ENCODE results near the gene ELAVL2.
"Not testable (repeated sequence)": the region's sequence is repeated elsewhere in the genome, so short reads cannot be mapped to it uniquely, and the experiment has no call there.

The ELAVL2 gene

DNA sequence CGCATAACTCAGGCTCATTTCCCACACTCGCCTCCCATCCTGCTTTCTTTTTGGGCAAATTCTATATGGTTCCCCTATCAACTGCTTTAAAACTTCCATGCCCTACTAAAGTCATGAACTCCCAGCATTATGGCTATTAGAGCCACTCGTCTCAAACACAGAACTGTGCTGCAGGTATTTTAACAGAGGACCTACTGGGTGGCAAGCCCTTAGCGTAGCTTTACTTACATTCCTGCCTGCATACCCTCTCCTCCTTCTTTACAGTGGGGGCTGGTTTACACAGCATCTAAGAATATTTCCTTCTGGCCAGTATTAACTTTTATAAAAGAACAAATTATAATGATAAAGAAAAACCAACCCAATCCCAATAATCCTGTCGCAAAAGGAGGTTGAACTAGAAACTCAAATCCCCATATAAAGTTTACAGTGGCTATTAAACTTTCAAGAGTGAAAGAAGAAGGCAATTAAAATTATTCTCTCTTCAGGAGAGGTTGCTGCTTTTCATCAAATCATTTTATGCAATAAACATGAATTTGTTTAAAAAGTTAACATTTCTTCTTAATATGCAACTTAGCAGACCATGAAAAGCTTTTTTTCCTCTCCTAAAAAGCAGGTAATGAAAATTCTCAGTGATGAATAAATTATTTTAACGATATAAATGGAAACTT lies 100.6 kb downstream of the ELAVL2 start:
- DNase-seq (ENCODE audit: low read depth in 4 of 4, low spot score in 1 of 4), result no peak

DNA sequence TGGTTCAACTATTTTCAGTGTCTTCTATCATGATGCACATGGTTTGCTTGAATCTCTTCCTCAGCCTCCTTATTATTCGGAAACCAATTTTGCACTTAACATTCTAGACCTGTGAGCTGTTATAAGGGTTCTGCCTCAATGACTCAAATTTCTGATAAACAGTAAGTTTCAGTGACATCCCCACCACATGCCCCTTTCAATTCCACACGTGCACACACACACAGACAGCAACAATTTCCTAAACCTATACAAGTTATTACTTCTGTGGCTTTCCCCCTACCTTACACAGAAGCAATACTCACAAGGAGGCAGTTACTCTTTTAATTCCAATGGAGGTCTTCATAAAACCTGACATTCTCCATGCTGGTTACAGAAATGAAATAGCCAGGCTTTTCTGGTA lies 102.4 kb downstream of the ELAVL2 start:
- no peak for DNase-seq (ENCODE audit: low read depth in 4 of 4, low spot score in 1 of 4)

DNA sequence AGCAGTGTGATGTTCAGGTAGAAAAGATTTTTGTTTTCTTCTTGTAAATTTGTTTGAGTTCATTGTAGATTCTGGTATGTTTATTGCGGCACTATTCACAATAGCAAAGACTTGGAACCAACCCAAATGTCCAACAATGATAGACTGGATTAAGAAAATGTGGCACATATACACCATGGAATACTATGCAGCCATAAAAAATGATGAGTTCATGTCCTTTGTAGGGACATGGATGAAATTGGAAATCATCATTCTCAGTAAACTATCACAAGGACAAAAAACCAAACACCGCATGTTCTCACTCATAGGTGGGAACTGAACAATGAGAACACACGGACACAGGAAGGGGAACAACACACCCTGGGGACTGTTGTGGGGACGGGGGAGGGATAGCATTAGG lies 103.0 kb downstream of the ELAVL2 start:
- not testable (repeated sequence) for DNase-seq (ENCODE audit: low read depth in 4 of 4, low spot score in 1 of 4)

DNA sequence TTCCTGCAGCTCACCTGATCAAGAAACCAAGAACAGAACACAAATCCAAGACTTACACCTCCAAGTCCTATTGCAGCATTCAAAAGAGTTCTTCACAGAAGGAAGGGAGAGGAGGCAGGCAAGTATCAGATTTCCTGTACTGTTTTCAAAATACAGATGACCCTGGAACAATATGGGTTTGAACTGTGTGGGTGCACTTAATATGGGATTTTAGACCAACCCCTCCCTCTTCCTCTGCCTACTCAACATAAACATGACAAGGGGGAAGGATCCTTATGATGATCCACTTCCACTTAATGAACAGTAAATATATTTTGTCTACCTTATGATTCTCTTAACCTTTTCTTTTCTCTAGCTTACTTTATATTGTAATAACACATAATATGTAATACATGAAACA lies 104.6 kb downstream of the ELAVL2 start:
- no peak for DNase-seq (ENCODE audit: low read depth in 4 of 4, low spot score in 1 of 4)

DNA sequence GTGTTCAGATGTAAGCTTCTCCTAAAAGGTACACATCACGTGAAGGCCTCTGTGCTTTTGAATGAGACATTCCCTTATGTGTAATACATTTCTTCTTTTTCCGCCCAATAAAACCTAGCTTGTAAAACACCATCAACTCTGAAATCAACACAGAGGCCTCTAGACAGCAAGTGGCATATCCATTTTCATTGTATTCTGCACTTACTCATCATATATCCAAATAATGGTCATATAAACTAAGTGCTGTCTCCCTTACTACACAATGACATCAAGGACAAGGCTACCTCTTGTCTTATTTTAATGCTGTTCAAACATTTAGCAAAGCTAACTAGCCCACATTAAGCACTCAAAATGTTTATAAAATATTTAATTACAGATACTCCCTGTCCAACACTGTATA lies 108.5 kb downstream of the ELAVL2 start:
- no peak for DNase-seq (ENCODE audit: low read depth in 4 of 4, low spot score in 1 of 4)

DNA sequence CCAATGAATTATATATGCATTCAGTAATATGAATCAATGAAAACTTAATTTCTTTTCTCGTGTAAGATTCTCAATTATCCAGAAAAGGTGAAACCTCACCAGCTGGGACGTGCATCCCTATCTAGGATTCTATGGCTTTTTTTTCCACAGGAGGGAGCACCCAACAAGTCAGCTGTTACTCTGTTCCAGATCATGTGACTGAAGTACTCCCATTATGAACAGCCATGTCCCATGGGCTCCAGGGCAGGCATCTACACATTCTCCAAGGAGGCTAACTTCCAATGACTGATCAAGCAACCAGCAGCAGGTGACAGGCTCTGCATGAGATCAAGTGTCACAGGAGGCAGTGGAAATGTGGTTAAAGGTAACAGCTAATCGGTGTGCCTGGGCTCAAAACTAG lies 118.8 kb downstream of the ELAVL2 start:
- no peak for DNase-seq (ENCODE audit: low read depth in 4 of 4, low spot score in 1 of 4)

DNA sequence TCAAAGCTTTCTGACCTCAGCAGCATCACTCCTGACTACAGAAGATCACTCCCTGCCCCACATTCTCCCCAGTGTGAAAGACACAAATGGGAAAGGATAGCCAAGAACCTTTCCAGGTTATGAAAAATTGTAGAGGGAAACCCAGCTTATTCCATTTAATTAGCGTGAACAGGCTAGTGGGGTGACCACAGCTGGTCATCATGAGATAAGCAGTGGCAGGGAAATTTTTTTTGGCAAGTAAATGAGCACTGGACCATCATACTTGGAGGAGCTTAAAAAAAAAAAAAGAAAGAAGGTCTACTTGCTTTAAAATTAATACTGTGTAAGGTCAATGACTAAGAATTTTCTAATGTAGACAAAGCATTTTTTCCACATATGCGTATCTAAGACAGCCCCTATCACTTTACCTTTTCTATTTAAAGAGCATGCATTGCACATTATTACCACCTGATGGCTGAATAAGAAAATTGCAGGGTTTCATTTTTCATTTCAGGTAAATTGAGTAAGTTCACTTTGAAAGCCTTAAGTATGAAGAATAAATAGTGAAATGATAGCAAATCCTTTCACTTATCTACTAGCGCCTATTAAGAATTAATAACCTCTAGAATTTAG lies 123.6 kb downstream of the ELAVL2 start:
- no peak for DNase-seq (ENCODE audit: low read depth in 4 of 4, low spot score in 1 of 4)

DNA sequence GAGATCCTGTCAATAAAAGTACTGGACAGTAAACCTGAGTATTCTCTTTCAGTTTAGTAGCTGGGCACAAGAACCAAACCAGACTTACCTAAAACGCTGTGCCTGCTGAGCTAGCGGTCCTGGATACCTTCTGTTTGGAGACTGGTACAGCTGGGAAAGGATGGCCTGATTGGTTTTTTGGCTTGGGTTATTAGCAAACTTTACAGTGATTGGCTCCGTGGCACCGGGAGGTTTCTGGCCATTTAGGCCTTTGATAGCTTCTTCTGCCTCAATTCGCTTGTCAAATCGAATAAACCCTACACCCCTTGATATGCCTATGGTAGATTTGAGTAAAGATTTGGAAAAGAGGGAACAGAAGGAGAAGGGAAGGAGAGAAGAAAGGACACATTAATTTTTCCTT lies 124.7 kb downstream of the ELAVL2 start:
- no peak for DNase-seq (ENCODE audit: low read depth in 4 of 4, low spot score in 1 of 4)

DNA sequence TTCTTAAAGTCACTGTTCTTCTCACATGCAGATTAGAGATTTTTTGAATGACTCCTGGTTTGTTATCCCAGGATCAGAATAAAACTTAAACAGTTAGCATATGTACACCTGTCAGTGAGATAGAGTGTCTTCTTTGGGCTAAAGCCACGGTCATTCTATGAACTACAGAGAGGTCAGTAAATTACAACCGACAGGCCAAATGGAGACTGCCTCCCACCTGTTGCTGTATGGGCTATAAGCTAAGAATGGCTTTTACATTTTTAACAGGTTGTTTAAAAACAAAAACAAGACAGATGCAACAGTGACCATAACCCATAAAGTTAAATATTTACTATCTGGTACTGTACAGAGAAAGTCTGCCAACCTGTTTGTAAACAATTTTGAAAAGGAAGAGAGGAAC lies 125.7 kb downstream of the ELAVL2 start:
- no peak for DNase-seq (ENCODE audit: low read depth in 4 of 4, low spot score in 1 of 4)

DNA sequence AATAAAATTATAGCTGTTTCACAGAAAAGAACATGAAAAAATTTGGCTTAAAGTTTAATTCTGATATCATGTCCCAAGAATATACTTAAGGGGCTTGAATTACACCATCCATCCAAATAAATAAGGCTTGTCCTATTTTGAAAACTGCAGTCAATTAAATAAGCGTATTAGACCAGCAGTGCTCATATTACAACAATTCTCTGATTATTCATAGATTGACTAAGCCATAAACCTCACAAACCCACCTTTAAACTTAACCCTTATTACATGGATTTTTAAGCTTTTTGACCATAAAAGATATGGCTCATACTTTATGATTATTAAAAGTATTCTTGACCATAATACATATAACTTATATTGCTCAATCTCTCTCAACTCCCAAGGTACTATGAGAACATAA lies 127.9 kb downstream of the ELAVL2 start:
- no peak for DNase-seq (ENCODE audit: low read depth in 4 of 4, low spot score in 1 of 4)

DNA sequence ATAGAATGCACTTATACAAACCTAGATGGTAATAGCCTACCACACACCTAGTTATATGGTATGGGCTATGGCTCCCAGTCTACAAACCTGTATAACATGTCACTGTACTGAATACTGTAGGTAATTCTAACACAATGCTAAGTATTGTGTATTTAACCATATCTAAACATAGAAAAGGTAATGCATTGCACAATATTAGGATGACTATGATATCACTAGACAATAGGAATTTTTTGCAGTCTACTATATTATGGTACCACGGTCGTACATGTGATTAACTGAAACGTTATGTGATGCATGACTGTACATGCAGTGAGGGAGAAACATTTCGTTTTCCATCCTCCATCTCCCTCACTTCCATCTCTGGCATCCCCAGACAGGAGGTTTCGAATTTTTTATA lies 130.5 kb downstream of the ELAVL2 start:
- DNase-seq (ENCODE audit: low read depth in 4 of 4, low spot score in 1 of 4), result no peak

DNA sequence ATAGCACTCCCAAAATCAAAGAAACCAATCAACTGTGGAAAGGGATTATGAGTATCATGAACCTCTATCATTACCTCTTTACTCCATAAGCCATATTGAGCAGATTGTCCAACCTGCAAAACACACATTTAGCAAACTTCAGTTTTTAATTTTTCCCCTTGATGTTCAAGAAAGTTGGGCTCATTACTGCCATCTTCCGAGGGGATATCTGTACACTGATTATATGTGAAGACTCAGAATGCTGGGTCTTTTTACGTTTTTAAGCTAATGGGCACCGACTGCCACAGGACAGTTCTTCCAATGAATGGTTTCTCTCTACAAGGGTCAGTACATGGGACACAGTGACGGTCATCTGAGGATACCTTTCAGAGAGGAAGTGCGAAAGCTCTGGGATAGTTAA lies 132.7 kb downstream of the ELAVL2 start:
- DNase-seq (ENCODE audit: low read depth in 4 of 4, low spot score in 1 of 4), result no peak

DNA sequence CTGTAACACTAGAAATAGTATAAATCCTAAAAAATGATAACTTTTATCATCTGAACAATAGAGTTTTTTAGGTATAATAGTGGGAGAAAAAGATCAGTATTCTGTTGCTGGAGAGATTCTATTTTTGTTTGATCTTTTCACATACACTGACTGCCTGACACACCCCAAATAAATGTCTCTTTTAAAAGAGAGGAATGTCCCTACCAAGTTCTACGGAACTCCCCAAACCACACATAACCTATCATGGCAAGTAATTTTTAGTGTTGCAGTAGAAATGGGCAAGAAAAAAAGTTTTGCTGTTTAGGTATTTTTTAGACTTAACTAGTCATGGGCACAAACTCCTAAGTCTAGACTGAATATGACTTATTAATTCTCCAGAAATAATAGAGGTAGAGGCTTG lies 139.1 kb downstream of the ELAVL2 start:
- no peak for DNase-seq (ENCODE audit: low read depth in 4 of 4, low spot score in 1 of 4)

DNA sequence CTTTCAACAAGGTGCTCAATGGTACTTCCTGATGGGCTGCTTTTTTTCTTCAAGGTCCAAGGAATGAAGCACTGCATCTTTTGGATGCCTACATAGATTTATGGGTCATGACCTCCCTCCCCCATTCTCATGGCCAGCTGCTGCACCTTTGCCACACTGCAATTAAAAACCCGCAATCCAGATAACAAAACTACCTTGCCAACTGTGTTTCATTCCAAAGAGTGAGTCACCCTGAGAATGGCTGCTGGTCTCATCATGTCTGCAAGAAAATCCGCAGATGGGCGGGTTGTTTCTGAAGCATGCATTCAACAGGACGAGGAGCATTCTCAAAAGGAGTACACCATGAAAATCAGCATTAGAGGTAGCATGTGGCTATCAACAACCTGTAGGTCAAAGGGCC lies 139.8 kb downstream of the ELAVL2 start:
- DNase-seq (ENCODE audit: low read depth in 4 of 4, low spot score in 1 of 4), result no peak

DNA sequence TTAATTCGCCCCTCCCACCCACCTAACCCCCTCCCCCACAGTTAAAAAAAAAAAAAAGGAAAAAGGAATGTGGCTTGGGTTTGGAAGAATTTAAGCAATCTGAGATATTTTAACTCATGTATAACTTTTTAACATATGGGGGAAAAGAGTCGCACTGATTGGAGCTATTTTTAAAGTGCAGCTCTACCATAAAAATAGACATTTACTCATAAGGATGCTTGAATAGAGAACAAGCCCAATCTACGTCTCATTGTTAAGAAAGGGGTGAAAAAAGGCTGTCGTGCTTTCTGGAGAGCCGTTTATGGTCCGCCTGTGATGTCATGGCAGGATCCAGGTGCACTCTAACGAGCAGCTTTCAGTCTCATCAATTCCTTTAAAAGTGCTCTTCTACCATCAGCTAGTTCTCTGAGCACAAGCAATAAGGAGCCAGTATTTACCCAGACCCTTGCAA lies 142.4 kb downstream of the ELAVL2 start:
- no peak for DNase-seq (ENCODE audit: low read depth in 4 of 4, low spot score in 1 of 4)

DNA sequence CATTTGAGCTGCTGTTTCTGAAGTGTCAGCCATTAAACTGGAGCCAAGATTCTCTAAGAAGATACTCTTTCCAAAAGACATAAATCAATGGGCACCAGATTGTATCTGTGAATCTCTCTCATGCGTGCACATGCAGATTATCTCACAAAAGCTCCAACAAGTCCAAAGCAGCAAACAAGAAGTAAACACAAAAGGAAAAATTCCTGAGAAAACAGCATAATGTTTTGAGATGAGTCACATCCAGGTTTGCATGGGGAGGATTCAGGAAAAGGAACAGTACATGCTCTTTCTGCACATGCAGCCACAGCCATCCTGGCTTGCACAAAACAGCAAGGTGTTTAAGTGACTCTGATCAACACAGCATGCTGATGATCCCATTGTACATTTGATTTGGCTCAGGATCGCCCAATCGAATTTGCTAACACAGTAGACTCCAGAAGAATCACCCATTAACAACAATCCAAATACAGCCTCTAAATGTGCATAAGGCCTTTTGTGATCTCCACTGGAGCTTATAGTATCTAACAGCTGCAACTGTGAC lies 143.1 kb downstream of the ELAVL2 start:
- no peak for DNase-seq (ENCODE audit: low read depth in 4 of 4, low spot score in 1 of 4)

DNA sequence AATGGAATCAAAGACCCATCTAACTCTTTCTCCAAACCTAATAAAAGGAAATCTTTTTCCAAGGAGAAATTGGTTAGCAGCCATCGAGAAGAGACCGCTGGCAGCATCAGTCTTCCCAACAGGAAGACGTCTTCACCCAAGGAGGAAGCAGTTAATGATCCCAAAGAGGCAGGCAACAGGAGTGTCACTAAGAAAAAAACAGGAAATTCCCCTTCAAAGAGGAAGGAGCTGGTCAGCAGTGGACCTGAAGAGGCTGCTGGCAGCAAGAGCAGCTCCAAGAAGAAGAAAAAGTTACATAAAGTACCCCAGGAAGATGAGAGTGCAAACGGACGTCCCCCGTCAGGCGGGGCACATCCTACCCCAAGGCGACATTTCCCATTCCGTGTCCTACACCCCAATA lies 143.7 kb downstream of the ELAVL2 start:
- DNase-seq (ENCODE audit: low read depth in 4 of 4, low spot score in 1 of 4), result no peak

DNA sequence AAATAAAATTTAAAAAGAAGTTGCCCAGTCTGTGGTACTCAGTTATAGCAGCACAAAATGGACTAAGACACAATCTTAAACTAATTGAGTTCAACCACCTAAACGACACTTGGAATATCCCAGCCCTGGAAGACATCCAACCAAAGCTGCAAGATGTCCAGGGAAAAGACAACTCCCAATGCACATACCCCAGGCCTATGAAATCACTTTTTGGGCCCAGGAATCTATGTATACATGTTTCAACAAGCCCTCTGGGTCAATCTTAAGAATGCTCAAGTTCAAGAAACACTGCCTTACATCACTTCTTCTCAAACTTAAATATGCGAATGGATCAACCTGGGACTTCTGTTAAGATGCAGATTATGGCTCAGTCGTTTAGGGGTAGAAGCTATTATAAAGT lies 148.6 kb downstream of the ELAVL2 start:
- no peak for DNase-seq (ENCODE audit: low read depth in 4 of 4, low spot score in 1 of 4)

DNA sequence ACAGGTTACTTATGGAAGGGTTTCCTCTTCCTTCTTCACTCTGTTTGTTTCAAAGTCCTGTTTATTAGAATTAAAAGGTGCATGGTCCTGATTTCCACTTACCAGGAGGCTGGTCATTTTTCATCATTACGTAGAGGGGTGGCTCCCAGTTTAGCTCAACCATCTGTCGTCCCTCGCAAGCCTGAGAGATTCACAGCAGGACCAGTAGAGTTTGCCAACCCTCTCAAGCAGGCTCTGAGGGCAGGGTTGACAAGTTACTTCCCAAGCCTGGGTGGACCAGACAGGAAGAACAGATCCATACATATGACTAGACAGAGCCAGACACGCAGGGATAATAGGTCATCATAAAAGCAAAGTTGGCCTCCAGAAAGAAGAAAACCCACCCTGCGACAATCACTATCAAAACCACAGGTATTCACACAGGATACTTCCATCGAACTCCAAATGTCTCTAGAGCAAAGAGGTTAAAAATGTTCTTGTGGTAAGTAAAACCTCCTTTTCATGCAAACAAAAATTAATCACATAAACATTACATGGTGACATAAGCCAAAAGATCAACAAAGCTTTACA lies 151.9 kb downstream of the ELAVL2 start:
- DNase-seq (ENCODE audit: low read depth in 4 of 4, low spot score in 1 of 4), result no peak

DNA sequence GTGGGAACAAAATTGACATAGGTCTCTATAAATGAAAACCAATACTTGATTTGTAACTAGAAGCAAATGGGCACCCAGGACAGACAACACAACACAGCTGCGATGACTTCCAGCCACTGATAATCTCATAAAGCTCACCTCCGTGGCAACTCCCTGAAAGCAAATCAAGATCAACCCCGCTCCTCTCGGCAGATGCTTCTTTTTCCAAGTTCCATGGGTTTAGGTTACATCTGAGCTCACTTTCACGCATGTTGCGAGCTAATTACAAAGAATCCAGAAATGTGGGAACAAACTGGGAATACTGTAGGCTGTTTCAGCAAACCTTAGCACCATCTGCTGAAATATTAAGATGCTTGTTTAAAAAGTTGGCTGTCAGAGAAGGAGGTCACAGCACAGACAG lies 153.9 kb downstream of the ELAVL2 start:
- DNase-seq (ENCODE audit: low read depth in 4 of 4, low spot score in 1 of 4), result no peak

DNA sequence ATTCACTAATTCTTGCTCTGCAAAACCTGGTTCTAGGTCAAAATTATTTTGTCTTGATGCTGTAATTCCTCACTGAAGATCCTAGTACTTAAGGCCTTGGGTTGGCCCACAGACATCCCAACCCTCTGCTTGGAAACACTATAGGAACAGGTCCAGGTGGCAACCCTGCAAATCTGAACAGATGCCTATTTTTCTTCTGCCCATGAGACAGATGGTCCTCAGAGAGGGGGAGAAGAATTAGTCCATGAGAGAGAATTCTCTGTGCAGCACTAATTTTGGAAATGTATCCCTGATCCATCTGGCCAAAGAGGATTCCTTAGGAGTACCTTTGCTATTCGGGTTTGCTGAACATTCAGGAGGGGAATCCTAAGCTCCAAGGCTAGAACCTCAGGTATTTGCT lies 156.3 kb downstream of the ELAVL2 start:
- no peak for DNase-seq (ENCODE audit: low read depth in 4 of 4, low spot score in 1 of 4)

DNA sequence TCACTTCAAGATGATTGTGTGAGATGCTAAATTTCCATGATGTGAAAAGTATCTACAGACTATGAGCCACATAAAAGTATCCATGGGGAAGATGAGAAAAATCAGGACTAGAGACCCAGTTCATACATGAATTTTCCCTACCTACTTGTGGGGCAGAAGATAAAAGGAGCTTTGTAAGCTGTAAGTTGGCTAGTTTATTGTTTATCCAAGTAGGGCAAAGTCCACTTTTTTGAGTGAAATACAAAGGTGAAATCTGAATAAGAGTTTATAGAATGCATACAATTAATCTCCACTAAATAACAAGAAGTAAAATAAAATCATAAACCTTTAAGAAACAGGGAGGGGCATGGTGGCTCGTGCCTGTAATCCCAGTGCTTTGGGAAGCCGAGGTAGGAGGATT lies 160.4 kb downstream of the ELAVL2 start:
- DNase-seq (ENCODE audit: low read depth in 4 of 4, low spot score in 1 of 4), result no peak

DNA sequence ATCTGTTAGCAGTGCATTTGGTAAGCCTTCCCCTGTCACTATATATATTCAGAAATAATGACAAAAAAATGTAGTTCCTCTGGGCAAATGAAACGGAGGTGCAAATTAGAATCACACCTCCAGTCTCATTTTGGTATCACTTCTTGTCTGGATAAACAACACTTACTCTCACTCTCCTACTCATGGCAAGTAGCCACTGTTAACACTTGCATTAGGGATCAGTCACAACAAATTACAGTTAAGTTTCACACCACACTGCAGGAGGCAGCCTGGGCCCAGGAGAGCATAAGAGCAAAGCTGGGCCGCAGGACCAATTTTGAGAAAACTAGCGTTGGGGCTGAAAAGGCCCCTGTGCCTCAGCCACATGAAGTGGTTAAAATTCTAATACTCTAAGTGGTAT lies 161.0 kb downstream of the ELAVL2 start:
- DNase-seq (ENCODE audit: low read depth in 4 of 4, low spot score in 1 of 4), result no peak
